HG03575 (cell line): Measurements from ENCODE around the gene AP1S3.
"Not testable (repeated sequence)": the region's sequence is repeated elsewhere in the genome, so short reads cannot be mapped to it uniquely, and the experiment has no call there.

ENCODE experiments used
- ATAC-seq: cut with Tn5 transposase; IDR thresholded peaks from one replicate; pipeline ENCODE4 v1.9.1; 2021; ENCODE audit not compliant: unreplicated experiment, insufficient number of reproducible peaks, low FRiP score; ENCODE audit errors: extremely low read depth

Gene AP1S3

DNA sequence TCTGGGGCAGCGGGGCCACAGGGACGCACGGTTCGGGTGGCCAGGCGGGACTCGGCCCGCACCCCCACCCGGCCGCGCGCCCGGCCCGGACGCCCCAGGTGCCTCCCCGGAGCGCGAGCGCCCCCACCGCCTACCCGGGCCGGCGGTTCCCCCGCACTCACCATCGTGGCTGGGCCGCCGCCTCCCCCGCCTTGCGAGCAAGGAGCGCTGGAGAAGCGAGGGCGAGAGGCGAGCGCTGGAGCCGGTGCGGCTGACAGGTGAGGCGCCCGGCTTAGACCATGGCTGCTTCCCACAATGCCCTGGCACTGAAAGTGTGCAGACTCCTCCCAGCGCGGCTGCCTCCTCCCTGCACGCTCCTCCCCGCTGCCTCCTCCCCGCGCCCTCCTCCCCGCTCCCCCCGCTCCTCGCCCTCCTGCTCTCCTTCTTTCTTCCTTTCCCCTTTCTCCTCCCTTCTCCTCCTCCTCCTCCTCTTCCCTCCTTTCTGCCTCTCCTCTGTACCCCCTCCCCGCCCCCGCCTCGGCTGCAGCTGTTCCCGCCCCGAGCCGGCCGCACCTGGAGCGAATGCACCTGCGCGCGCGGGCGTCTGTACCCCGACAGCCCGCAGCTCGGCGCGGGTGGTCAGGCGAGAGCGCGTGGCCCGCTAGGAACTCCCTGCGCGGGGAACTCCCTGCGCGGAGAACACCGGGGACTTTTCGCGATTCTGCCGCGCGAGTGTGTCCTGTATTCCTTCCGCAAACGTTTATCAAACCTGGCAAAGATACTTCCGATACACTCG is at the start of gene AP1S3:
AP1S3 (minus strand) TSS at position 296 of the 775 bp plus-strand sequence; CDS start at position 164, 132 bp downstream.
- no peak for ATAC-seq

- no peak for ATAC-seq
Measured at GRCh38 chr2:223887127-223887526, 49.7 kb upstream of the AP1S3 start.

- ATAC-seq = no peak
Measured at GRCh38 chr2:223886726-223887125, 49.3 kb upstream of the AP1S3 start.

- ATAC-seq = peak; percentile 59
Measured at GRCh38 chr2:223884399-223884798, 47.0 kb upstream of the AP1S3 start.

- ATAC-seq = no peak
Measured at GRCh38 chr2:223882715-223883114, 45.3 kb upstream of the AP1S3 start.

DNA sequence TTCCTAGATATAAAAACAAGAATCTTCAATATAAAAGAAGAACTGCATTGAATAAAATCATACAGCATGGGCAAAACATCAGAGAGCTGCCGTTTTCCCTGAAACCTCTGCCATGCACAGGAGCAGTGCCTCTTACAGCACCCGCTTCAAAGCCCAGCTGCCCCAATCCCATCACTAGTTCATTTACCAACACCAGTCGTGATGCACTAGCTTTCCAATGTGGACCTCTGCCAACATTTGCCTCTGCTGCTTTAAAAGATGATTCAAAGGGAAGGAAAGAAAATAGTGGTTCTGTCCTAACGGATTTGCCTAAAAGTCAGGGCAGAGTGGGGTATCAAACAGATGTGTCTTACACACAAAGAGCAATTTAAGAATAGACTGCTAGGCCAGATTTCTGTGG is 43.4 kb upstream of the AP1S3 start:
- no peak for ATAC-seq

- no peak for ATAC-seq
Measured at GRCh38 chr2:223877721-223878410, 40.5 kb upstream of the AP1S3 start.

DNA sequence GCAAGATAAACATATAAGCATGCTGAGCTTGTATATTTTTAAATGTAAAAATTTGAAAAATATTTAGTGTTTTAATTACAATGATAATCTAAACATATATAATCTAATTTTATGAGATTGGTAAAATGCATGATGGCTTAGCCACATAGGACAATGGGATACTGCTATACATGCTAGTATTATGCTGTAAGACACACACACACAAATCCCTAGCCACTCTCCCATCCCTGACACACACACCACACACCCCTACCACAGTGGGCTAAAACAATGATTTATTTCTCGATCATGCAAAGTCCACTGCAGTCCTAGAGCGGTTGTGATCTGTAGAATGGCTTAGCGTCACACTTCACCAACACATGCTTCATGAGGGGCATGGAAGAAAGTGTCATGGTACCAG is 36.3 kb upstream of the AP1S3 start:
- ATAC-seq = no peak

DNA sequence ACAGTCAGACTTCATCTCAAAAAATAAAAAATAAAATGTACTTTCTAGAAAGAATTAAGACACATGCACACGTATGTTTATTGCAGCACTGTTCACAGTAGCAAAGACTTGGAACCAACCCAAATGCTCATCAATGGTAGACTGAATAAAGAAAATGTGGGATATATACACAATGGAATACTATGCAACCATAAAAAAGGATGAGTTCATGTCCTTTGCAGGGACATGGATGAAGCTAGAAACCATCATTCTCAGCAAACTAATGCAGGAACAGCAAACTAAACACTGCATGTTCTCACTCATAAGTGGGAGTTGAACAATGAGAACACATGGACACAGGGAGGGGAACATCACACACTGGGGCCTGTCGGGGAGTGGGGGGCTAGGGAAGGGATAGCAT is 35.4 kb upstream of the AP1S3 start:
- ATAC-seq = not testable (repeated sequence)

- ATAC-seq = not testable (repeated sequence)
Measured at GRCh38 chr2:223871661-223872060, 34.3 kb upstream of the AP1S3 start.

- no peak for ATAC-seq
Measured at GRCh38 chr2:223870840-223871611, 33.6 kb upstream of the AP1S3 start.

DNA sequence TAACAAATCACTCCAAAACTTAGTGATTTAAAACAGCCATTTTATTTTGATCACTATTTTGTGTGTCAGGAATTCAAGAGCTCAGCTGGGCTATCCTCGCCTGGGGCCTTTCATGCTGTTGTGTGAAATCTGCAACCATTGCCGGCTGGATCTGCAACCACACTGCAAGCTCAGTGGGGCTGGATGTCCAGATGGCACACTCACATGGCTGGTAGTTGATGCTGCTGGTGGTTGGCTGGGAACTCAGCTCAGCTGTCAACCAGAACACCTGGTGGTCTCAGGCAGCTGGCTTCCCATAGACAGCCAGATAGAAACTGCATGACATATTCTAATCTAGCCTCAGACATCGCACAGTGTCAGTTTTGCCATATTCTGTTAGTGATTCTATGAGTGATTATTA is 30.6 kb upstream of the AP1S3 start:
- ATAC-seq = no peak

DNA sequence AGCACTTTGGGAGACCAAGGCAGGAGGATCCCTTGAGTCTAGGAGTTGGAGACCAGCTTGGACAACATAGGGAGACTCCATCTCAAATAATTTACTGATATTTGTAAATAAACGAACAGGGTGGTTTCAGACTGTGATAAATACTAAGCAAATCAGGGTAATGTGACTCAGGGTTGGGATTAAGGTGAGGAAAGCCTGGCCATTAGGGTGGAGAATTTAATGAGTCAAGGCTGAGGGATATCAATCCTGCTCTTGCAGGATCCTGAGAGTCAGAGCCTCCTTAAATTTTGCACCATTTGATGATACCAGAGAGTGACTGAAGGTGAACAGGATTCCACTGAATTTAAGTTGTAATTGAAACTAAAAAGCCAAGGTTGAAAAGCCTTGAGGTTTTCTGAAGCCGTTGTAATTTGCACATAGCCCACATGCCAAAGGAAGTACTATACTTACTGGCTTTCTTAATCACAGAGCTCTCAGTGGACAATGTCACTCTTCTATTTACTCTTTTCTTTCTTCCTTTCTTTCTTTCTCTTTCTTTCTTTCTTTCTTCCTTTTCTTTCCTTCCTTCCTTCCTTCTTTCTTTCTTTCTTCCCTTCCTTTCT is 28.6 kb upstream of the AP1S3 start:
- ATAC-seq = no peak

- no peak for ATAC-seq
Measured at GRCh38 chr2:223865124-223865523, 27.7 kb upstream of the AP1S3 start.

- no peak for ATAC-seq
Measured at GRCh38 chr2:223863491-223863890, 26.1 kb upstream of the AP1S3 start.

DNA sequence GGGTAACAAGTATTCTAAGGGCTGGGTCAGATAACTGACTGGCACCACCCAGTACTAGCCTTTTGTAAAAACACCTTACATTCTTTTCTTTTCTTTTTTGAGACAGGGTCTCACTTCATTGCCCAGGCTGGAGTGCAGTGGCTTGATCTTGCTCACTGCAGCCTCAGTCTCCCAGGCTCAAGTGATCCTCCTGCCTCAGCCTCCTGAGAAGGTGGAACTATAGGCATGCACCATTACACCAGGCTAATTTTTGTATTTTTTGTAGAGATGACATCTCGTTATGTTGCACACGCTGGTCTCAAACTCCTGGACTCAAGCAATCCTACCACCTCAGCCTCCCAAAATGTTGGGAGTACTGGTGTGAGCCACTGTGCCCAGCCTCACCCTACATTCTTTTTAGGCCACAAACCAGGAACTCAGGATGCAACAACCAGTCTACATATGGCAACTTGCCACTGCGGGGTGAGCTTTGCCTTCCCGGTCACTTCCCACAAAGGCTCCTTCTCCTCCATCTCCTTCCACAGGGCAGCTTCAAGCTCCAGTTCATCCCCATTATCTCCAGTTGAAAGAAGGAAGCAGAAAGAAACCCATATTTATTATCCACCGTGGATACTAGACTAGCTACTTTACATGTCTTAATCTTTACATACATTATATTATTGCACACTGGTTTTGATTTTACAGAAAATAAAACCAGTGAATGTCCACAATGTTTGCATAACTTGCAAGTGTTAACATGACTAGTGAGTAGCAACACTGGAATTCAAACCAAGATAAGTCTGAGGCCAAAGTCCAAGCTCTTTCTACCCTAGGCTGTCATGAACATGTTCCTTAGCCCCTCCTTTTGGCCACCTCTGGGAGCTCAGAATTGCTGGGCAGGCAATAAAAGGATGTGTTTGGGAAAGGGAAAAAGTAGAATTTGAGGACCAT is 23.7 kb upstream of the AP1S3 start:
- no peak for ATAC-seq

DNA sequence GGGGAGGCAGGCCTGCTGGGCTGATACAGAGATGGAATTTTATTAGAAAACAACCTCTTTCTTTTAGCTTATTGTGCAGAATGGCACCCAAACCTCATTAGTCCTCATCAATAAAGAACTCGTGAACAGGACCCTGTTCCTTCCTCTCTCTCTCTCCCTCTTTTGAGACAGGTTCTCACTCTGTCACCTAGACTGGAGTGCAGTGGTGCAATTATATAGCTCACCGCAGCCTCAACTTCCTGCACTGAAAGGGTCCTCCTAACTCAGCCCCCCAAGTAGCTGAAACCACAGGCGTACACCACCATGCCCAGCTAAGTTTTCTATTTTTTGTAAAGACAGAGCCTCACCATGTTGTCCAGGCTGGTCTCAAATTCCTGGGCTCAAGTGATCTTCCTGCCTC is 21.7 kb upstream of the AP1S3 start:
- no peak for ATAC-seq

DNA sequence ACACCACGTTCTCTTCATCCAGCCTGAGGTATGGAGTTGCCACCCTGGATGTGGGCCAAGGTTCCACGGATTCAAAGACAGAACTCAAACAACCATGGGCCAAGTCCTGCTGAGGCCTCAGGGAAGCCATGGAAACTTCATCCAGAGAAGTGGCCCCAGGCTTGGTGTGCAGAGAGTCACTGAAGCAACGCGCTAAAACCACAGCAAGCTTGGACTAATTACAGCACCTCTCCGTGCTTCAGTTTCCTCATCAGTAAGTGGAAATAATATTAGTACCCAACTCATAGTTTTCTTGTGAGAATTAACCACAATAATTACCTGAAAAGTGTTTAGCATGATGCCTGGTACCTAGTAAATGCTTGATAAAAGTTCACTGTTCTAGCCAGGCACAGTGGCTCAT is 19.2 kb upstream of the AP1S3 start:
- ATAC-seq = no peak
